ENCODE results near the gene STOX2. TPM values are rescaled to one million over a fixed set of nuclear protein-coding genes. Genes with fewer than 3 reads are reported as not detected.

STOX2 gene
- total and polyA plus RNA-seq, 2 experiments from 2014 or later = not detected

DNA sequence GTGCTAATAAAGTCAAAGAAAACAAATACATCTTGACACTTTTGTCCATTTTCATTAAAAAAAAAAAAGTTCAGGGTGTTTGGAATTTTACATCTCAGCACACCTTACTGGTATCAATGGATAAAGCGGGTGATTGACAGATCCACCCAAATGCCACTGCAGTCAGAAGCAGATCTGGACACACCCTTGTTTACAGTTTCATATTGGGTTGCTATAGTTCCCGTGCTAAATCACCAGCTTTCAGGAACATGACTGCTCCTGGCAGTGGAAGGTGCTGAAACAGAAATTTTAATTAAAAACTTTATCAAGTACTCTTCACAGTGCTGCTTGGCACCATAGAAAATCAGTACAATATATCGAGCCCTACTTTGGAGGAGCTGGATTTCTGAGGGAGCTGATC is 116.3 kb downstream of the STOX2 start:
- in situ Hi-C loops (cut with MboI) = no loop called here
- H3K4me3 ChIP-seq = no peak overlapping the region
- no peak overlapping the region for H3K4me2 ChIP-seq (ENCODE audit: unreplicated experiment)
- TF ChIP-seq EZH2phosphoT487 (IDR thresholded peaks at IDR 0.05; ENCODE audit: insufficient read depth, low read depth) (no peak), EZH2 (IDR thresholded peaks at IDR 0.05; ENCODE audit: insufficient read depth, poor library complexity, severe bottlenecking) (no peak)
- no peak overlapping the region for H2AFZ ChIP-seq
- H3K4me1 ChIP-seq (ENCODE audit: insufficient read depth) = no peaks in the 10 kb centered on the region
- no peaks in the 10 kb centered on the region for H3K9me3 ChIP-seq (ENCODE audit: low read depth)
- no peak overlapping the region for H3K9ac ChIP-seq
- DNase-seq = no peak
- H3K9me2 ChIP-seq (ENCODE audit: insufficient read depth) = no peaks in the 10 kb centered on the region
- H3F3A ChIP-seq (ENCODE audit: insufficient read depth) = no peaks in the 10 kb centered on the region
- no peaks in the 10 kb centered on the region for H3K79me2 ChIP-seq (ENCODE audit: insufficient read depth)
- H3K27me3 ChIP-seq (replicated peaks; ENCODE audit: insufficient read depth) = no peaks in the 10 kb centered on the region
- no peak overlapping the region for H3K27ac ChIP-seq
- H3K36me3 ChIP-seq (ENCODE audit: low read depth) = no peaks in the 10 kb centered on the region
- WGBS, 2 experiments (ENCODE audit: low coverage in 1 of 2, low lambda C conversion rate in 2 of 2, missing lambda C conversion rate in 2 of 2) = 22 to 26% methylated on average over 3 of the region's 3 CpGs
- H4K20me1 ChIP-seq (ENCODE audit: insufficient read depth) = no peaks in the 10 kb centered on the region

GRCh38 chr4:184022679-184023383 is 117.7 kb downstream of the STOX2 start:
- H3K36me3 ChIP-seq (ENCODE audit: low read depth) = no peaks in the 10 kb centered on the region
- WGBS, 2 experiments (ENCODE audit: low coverage in 1 of 2, low lambda C conversion rate in 2 of 2, missing lambda C conversion rate in 2 of 2) = 46 to 48% methylated on average over 9 of the region's 9 CpGs
- no peak overlapping the region for H3K27ac ChIP-seq
- no peaks in the 10 kb centered on the region for H4K20me1 ChIP-seq (ENCODE audit: insufficient read depth)
- no peaks in the 10 kb centered on the region for H3K9me2 ChIP-seq (ENCODE audit: insufficient read depth)
- DNase-seq = no peak
- no peak for TF ChIP-seq EZH2 (IDR thresholded peaks at IDR 0.05; ENCODE audit: insufficient read depth, poor library complexity, severe bottlenecking)
- TF ChIP-seq EZH2phosphoT487 (IDR thresholded peaks at IDR 0.05; ENCODE audit: insufficient read depth, low read depth) = no peak
- no peaks in the 10 kb centered on the region for H3K27me3 ChIP-seq (replicated peaks; ENCODE audit: insufficient read depth)
- H3K4me3 ChIP-seq = no peak overlapping the region
- no peaks in the 10 kb centered on the region for H3K9me3 ChIP-seq (ENCODE audit: low read depth)
- no peak overlapping the region for H3K9ac ChIP-seq
- no peaks in the 10 kb centered on the region for H3F3A ChIP-seq (ENCODE audit: insufficient read depth)
- in situ Hi-C loops (cut with MboI) = no loop called here
- H3K79me2 ChIP-seq (ENCODE audit: insufficient read depth) = no peaks in the 10 kb centered on the region
- H2AFZ ChIP-seq = no peak overlapping the region
- no peaks in the 10 kb centered on the region for H3K4me1 ChIP-seq (ENCODE audit: insufficient read depth)
- no peak overlapping the region for H3K4me2 ChIP-seq (ENCODE audit: unreplicated experiment)

- no peak for DNase-seq
- no peak overlapping the region for H3K4me3 ChIP-seq
- H3K9ac ChIP-seq = no peak overlapping the region
- no peaks in the 10 kb centered on the region for H3K9me2 ChIP-seq (ENCODE audit: insufficient read depth)
- no peak overlapping the region for H3K27ac ChIP-seq
- no peak overlapping the region for H3K4me2 ChIP-seq (ENCODE audit: unreplicated experiment)
- H3K27me3 ChIP-seq (replicated peaks; ENCODE audit: insufficient read depth) = no peaks in the 10 kb centered on the region
- H3F3A ChIP-seq (ENCODE audit: insufficient read depth) = no peaks in the 10 kb centered on the region
- no peaks in the 10 kb centered on the region for H4K20me1 ChIP-seq (ENCODE audit: insufficient read depth)
- H3K9me3 ChIP-seq (ENCODE audit: low read depth) = no peaks in the 10 kb centered on the region
- TF ChIP-seq EZH2phosphoT487 (IDR thresholded peaks at IDR 0.05; ENCODE audit: insufficient read depth, low read depth) (no peak), EZH2 (IDR thresholded peaks at IDR 0.05; ENCODE audit: insufficient read depth, poor library complexity, severe bottlenecking) (no peak)
- H3K79me2 ChIP-seq (ENCODE audit: insufficient read depth) = no peaks in the 10 kb centered on the region
- no peaks in the 10 kb centered on the region for H3K36me3 ChIP-seq (ENCODE audit: low read depth)
- H3K4me1 ChIP-seq (ENCODE audit: insufficient read depth) = no peaks in the 10 kb centered on the region
- no peak overlapping the region for H2AFZ ChIP-seq
- WGBS, 2 experiments (ENCODE audit: low coverage in 1 of 2, low lambda C conversion rate in 2 of 2, missing lambda C conversion rate in 2 of 2) = 30 to 43% methylated on average over 4 of the region's 4 CpGs
- in situ Hi-C loops (cut with MboI) = no loop called here
Measured at GRCh38 chr4:184024637-184025036, 119.5 kb downstream of the STOX2 start.

DNA sequence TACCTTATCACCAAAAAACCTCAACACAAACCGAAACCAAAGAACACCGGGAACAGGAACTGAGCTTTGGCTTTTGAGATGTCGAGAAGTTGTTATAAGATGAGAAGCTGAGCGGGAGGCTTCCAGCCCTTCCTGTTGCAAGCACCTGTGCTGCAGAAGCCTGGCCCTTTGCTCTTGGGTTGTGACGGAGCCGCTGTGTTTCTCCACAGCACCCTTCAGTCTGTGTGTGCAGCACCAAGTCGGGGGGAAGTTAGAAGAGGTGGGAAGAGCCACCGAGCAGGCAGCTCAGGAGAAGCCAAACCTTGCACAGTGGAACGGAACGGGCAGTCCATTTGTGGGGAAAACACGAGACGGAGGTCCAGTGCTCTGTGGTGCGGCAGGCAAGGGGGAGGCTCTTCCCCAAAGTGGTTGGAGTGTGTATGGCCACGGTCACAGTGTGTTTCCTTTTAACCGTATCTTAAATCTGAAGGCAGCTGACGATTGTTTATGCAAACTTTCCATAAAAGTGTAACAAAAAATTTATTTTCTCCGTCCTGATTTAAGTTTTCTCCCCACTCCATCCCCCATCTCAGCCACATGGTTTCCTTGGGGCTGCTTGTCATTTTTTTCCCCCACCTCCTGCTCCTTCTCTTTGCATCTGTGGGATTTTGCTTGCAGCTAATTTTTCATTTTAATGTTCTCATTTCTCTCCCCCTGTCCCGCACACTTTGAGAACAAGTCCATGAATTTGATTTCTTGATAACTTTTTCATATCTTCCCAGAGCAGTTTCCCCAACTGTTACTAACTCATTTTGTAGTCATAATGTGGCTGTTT is 123.7 kb downstream of the STOX2 start:
- Histone ChIP-seq H3K9me2 (ENCODE audit: insufficient read depth) (no peaks in the 10 kb centered on the region), H3K79me2 (ENCODE audit: insufficient read depth) (no peaks in the 10 kb centered on the region), H3K36me3 (ENCODE audit: low read depth) (no peaks in the 10 kb centered on the region), H3K4me1 (ENCODE audit: insufficient read depth) (no peaks in the 10 kb centered on the region), H3K9ac (no peak overlapping the region), H3K4me3 (no peak overlapping the region), H4K20me1 (ENCODE audit: insufficient read depth) (no peaks in the 10 kb centered on the region), H3K27me3 (replicated peaks; ENCODE audit: insufficient read depth) (no peaks in the 10 kb centered on the region), H3K9me3 (ENCODE audit: low read depth) (no peaks in the 10 kb centered on the region), H2AFZ (no peak overlapping the region), H3K4me2 (ENCODE audit: unreplicated experiment) (no peak overlapping the region), H3K27ac (no peak overlapping the region), H3F3A (ENCODE audit: insufficient read depth) (no peaks in the 10 kb centered on the region)
- no peak for TF ChIP-seq EZH2phosphoT487 (IDR thresholded peaks at IDR 0.05; ENCODE audit: insufficient read depth, low read depth)
- no peak for TF ChIP-seq EZH2 (IDR thresholded peaks at IDR 0.05; ENCODE audit: insufficient read depth, poor library complexity, severe bottlenecking)
- in situ Hi-C loops (cut with MboI) = no loop called here
- WGBS, 2 experiments (ENCODE audit: low coverage in 1 of 2, low lambda C conversion rate in 2 of 2, missing lambda C conversion rate in 2 of 2) = 62 to 65% methylated on average over 18 of the region's 18 CpGs
- DNase-seq = no peak
